HG02884 (cell line): ENCODE data around the gene TMEM247.
A peak's percentile ranks its signal among the peaks of the same experiment; 100 is the strongest.

Source experiments
- ATAC-seq: cut with Tn5 transposase; IDR thresholded peaks from one replicate; pipeline ENCODE4 v1.9.1; 2021; ENCODE audit warnings: mild to moderate bottlenecking, moderate library complexity; ENCODE audit not compliant: unreplicated experiment

The TMEM247 gene

DNA sequence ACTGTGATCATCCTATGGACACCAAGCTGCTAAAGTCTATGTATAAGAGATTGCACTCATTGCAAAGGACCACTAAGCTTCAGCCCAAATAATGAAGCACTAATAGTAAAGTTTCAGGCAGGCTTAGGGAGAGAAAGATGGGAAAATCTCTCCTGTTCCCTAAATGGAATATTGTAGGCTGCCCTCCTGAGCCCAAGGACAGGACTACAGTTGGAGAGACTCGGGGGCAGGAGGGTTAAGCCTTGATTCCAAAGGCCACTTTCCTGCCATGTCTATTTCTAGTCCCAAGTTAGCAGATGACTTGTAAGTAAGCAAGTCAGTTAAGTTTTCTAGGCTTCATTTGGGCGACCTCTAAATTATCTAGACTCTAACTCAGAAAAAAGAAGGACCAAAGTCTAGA is 9.0 kb downstream of the TMEM247 start:
- ATAC-seq: no peak

DNA sequence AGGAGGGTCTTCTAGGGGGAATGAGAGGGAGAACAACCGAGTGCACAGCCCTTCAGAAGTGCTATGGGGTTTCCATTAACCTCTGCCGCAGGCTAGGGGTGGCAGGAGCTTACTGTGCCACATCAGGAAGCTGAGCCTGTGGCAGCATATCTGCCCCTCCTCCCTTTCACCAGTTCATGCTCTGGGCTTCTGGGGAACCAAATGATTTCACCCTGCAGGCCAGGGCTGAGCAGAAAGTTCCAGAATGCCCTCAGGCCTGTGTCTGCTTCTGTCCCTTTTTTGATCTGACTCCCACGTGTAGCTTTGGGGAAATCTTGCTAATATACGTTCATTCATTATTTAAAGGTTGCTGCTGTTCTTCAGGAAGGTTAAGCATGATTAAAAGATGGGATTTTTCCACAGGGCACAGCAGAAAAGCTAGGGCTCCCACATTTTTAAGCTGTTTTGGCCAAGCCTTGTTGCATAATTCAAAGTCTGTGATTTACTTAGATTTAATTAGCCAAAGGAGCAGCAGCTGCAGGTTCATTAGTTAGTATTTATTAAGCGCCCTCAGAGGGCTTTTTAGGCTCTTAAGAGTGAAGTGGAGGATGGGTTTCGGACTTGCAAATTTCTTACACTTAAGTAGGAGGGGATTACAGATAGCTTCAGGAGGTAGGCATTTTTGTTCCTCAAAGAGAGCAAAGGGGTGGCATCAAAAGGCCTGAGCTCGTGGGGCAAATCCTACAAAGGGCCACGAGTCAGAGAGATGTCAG is 10.2 kb downstream of the TMEM247 start:
- no peak for ATAC-seq

DNA sequence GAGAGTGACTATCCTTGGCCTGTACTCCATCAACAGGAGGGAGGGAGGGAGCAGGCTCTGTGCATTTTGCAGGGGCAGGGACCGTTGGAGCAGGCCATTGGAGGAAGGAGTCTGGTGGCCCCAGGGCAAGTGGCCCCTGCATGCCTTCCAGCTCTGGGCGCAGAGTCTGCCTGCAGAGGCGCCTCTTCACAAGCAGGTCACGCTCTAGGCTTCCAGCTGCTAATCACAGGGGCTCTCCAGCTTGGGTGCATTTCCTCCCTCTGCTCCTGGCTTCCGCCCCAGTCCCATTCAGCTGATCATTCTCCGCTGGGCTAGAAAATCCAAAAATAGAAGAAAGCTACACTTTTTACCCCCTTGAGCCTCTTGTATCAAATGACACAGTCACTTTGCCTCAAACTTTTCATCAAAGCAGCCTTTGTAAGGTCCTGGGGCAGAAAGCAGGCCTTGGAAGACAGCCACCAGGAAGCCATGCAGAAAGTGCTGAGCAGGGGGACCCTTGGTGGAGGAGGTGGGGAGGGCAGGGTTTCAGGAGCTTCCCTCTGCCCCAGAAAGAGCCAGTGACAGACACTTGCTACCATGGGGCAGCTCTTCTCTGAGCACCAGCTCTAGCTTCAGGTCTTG is 11.3 kb downstream of the TMEM247 start:
- ATAC-seq: peak; percentile 68

DNA sequence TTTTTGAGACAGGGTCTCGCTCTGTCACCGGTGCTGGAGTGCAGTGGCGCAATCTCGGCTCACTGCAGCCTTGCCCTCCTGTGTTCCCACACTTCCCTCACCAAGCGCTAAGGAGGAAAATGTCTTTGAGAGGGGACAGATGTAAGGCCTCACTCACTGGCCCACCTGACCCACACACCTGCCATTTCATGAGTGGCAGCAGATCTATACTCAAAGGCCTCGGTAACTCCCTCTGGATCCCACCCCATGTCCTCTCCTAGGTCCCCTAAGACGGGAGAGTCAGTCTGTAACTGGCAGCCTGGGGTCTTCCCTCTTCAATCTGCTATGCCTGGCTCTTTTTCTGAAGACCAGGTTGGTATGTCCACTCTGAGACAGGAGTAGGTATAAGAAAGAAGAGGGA is 12.9 kb downstream of the TMEM247 start:
- ATAC-seq: no peak

DNA sequence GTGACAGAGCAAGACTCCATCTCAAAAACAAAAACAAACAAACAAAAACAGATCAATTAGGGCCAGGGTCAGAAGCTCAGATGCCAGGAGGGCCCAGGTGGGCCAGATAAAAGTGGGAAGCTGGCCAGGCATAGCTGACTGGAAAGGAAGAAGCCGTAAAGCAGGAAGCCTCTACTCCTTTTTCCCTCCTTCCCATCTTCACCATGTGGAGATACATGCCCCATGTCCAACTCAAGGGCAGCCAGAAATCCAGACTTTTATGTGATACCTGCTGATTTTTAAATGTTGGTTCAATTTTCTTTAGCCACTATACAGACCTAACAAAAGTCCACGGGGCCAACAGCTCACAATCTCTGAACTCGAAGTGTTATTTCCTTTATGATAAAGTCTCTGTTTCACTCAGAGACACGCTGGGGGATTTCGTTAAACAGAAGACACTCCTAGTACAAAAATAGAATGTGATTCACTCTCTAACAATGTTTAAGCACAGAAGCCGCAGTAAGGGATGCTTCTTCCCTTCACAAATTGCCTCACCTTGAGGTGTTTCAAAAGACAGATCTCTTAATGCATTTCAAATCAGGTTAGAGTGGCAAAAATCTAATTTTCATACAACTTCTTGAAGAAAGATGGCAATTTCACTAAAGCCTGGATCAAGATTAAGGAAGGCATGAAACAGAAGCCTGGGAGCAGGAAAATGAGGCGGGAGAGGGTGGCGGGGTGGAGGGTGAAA is 14.0 kb downstream of the TMEM247 start:
- ATAC-seq: peak; percentile 74

DNA sequence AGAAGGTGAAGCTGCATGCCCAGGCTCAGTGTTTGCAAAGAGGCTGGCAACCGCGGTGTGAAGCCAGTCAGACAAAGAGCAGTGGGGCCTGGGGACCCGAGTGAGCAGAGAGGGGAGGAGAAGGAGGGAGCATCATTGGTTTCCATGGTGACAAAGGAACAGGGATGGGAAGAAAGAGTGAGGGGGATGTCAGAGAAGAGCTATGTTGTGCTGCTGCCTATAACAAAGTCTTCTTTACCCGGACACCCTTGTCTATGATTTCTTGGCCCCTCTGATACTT is 14.5 kb downstream of the TMEM247 start:
- no peak for ATAC-seq

DNA sequence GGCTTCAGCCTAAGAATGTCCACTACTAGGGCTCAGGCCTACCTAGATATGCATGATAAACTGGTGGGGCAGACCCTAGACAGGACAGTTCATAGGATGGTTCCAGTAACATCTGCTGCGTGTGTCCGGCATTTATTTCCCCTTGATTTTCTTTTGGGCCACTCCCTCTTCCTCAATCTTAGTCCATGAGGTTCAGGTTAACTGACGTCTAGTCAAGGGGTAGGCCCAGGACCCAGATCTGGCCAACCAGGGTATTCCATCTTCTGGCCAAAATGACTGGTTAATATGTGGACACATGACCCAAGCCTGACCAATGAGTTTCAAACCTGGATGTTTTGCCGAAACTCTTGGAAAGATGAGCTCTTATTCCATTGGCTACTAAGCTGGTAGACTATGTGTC is 15.2 kb downstream of the TMEM247 start:
- no peak for ATAC-seq

DNA sequence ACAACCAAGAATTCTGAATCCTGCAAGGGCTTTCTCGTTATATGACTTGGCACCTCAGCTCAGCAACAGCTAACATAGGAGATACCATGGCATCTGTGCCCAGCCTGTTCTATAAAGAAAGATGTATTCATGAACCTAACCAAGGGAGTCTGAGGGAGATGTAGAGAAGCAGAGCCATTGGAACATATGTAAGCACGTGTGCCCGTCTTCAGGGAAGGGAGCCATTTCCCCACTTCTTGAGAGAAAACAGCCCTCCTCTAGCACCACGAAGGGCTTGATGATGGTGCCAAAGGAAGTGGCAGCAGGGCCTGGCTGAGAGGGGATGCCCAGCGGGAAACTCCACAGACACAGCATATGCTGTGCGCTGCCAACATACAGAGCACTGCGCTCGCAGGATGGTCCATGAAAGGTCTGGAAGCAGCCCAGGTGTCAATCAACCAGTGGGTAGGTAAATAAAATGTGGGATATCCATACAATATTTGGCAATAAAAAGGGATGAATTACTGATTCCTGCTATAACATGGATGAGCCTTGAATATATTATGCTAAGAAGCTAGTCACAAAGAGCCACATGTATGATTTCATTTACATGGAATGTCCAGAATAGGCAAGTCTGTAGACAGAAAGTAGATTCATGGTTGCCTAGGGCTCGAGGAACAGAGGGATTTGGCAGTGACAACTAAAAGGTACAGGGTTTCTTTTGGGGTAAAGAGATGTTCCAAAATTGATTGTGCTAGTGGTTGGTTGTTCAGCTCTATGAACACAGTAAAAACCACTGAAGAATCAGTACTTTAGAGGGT is 16.1 kb downstream of the TMEM247 start:
- no peak for ATAC-seq

DNA sequence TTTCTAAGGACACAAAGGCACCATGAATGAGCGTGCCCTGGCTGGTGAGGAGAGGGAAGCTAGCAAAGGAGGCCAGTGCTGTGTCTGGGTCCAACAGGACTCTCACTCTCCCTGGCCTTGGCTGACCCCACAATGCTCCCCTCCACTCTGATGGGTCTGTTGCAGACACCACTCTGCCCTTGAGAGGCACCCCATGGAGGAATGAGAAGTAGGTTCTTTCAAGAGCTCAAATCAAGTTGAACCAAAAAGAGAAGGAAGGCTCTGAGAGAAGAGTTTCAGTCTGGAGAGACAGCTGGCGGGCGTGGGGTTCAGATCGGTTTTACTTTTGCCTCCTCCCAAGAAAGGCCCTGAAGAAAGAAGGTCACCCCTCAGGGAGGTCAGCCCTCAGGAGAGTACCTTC is 18.4 kb downstream of the TMEM247 start:
- ATAC-seq: no peak

DNA sequence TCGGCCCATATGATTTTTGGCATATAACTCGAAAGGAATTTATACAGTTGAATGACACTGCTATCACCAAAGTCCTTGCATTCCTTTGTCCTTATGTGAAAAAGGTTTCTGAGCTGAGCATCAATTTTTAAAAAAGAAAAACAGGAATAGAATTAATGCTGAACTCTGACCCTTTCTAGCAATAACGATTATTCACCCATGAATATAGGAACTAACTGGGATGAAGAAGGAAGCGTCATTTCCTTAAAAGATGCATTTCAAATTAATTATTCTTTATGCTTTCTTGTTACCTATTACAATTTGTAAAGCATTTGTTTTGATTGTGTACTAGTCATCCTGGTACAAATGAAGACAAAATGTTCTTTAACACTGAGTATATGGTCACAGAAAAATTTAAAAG is 19.3 kb downstream of the TMEM247 start:
- ATAC-seq: no peak

DNA sequence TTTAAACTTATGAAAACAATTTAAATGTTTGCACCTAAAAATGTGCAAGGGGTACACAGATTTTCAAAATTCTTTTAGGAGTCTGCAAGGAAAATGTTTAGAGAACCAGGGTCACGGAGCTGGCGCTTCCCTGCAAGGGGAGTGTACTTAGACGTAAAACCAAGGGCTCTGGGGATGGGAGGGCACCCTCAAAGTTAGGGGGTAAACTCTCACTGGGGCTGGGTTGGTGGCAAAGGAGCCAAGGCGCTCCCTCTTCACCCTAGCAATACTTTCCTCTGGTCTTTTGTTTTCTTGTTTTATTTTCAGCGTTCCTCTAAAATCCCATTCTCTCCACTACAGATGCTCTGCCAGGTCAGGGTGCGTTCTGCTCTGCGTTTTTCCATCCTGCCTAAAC is 20.0 kb downstream of the TMEM247 start:
- ATAC-seq: no peak

DNA sequence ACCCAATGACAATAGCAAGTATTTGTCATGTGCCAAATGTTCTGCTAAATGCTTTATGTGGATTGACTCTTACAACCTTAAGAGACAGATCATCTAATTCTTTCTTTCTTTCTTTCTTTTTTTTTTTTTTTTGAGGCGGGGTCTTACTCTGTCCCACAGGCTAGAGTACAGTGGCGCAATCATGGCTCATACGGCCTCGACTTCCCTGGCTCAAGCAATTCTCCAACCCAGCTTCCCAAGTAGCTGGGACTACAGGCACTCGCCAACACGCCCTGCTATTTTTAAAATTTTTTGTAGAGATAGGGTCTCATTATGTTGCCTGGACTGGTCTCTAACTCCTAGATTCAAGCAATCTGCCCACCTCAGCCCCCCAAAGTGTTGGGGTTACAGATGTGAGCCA is 21.4 kb downstream of the TMEM247 start:
- ATAC-seq: no peak

DNA sequence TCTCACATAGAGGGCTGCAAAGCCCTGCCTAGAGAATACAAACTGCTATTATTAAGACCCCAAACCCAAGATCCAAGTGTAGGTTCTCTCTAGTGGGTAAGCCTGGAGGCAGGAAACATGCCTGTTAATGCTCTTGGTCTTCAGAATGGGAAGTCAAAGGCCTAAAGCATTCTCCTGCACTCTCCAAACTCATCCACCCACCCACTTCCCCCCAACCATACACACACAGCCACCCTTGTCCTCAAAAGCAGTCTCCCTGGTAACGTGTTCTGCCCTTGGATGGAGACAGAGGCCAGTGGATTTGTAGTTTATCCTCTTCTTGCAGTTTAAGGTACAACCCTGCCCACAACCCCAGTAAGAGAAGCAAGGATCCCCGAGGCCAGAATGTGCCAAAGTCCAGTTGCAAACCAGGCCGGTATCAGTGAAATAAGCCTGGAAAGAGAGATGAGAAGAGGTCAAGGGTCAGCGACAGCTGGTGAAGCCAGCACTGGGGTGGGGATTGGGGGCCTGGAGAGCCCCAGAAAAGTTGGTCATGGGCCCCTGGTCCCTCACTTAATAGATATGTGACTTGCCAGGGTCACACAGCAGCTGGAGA is 23.0 kb downstream of the TMEM247 start:
- no peak for ATAC-seq

DNA sequence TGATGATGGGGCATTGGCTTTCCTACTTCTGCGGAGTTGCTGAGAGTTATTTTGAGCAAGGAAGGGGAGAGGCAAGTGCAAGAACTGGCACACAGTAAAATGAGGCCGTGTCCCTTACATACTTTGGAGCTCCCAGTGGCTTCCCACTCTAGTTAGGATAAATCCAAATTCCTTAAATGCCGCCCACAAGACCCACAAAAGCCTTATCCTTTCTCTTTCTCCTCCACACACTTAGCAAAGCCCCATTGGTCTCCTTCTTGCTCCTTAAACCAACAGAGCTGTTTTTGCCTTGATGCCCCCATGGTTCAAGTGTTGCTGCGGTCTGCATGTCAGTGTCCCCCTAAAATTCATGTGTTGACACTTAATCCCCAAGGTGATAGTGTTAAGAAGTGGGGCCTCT is 24.3 kb downstream of the TMEM247 start:
- no peak for ATAC-seq

DNA sequence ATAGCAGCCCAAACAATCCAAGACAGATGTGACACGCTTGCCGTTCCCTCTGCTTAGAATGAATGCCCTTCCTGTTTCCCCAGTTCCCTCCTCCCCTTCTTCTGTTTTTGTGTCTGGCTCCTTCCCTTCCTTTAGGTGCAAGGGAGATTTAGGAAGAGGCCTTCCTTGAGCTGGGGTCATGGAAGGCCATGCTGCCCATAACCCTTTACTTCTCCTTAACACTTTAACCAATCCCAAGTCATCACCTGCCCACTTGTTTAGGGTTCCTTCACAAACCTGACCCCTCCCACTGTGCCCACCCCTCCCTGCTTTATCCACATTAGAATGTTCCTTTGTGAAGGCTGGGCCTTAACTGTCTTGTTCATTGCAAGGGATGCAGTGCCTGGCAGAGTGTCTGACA is 24.9 kb downstream of the TMEM247 start:
- ATAC-seq: no peak

DNA sequence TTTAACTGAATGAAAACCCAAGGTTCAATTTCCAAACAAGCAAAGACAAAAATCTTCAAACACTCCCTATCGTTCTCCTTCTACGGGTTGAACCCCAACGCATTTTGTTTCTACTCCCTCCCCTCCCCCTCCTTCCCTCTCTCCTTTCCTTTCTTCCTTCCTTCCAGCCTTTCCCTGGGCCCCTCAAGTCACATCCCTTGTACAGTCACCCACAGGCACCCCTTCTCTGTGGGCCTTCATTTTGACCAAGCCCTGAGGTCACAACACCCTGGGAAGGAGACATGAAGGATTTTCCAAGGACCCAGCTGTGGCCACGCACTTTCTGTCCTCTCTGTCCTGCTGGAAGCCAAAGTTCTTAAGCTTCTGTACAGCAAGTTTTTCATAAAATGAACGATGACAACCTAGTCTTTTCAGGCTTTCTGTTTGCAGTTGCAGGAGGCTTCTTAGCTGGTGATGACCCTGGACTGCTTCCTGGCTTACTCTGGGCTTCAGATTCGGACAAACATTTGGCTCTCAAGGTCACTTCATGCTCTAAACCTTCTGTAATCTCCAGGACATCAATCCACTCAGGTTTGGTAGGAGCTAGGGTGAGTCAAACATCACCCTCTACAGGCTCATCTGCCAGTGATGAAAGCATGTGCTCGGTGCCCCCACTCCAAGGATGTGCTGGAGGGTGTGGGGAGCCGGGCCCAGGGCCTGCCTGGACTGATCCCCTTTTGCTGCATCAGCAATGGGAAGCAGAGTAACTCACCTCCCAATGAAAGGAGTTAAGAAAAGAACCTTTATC is 25.5 kb downstream of the TMEM247 start:
- ATAC-seq: no peak

DNA sequence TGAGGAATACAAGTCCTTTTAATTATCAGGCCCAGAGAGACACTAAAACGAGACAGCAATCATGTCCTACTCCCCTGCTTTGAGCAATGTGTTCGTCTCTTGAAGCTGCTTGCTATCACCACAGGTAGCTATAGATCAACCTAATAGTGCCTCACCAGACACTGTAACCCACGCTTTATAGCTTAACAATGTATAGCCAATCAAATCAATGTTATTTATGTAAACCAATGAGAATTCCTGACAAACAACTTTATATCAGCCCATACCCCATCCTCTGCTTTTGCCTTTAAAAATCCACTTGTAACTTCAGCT is 26.1 kb downstream of the TMEM247 start:
- ATAC-seq: no peak

DNA sequence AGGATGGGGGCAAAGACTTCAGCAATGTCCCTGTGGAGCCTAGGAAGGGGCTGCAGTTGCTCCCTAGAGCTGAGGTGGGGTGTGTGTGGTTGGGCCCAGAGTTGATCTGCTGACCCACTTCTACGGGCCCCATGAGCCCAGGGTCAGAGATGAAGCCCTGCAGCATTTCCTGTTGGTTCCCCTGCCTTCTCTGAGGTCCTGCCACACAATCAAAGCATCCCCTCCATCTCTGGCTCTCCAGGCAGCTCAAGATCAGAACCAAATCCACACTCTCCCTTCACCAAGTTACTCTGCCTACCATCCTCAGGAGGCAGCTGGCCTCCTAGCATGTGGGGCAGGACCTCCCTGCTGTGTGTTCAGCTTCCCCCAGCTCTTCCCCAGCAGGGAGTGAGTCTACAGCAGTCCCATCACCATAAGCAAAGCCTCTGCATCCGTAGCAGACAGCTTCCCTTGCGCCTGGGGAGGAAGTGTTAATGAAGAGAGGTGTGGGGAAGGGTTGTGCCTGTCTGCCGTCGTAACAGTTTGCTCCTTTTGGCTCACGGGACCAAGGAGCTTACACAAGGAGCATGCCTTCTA is 26.9 kb downstream of the TMEM247 start:
- ATAC-seq: no peak

DNA sequence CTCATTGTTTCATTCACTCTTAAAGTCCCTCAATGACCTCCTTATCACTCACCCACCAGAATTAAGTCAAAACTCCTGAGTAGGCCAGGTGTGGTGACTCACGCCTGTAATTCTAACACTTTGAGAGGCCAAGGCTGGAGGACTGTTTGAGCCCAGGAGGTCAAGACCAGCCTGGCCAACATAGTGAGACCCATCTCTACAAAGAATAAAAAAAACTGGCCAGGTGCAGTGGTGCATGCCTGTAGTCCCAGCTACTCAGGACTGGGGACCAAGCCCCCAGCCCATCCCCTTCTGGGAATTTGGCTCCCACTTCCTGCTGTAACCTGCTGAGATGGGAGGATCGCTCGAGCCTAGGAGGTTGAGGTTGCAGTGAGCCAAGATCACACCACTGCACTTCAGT is 28.9 kb downstream of the TMEM247 start:
- ATAC-seq: no peak

DNA sequence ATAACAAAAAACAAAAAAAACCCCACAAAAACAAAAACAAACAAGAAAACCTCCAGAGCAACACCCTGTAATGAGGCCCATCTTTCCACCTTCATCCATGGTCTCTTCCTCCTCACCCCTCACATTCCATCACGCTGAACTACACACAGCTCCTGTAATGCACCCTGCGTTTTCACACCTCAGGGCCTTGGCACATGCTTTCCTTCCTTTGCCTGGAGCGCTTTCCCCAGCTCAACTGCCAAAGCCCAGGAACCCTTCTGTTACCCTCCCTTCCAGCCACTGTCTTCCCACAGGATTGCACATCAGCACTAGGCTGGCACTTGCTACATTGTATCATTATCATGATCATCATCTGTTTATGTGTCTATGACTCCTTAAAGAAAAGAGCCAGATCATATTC is 29.4 kb downstream of the TMEM247 start:
- no peak for ATAC-seq
